ENCODE measurements around the gene CTPS2.

GRCh38 chrX:16696956-16697355, 15.5 kb downstream of the CTPS2 start:
- TF ChIP-seq EZH2phosphoT487 (IDR thresholded peaks at IDR 0.05; ENCODE audit: borderline replicate concordance) = no peak
- TF ChIP-seq CEBPB (IDR thresholded peaks at IDR 0.05; ENCODE audit: low read depth) = no peak
- no peak for TF ChIP-seq CTCF (IDR thresholded peaks at IDR 0.05 in 2 of 3, conservative IDR thresholded peaks at IDR 0.05 in 1 of 3; ENCODE audit: borderline replicate concordance in 1 of 3, insufficient read depth in 1 of 3, low read depth in 2 of 3, low read length in 2 of 3)
- TF ChIP-seq, protein P1, sequence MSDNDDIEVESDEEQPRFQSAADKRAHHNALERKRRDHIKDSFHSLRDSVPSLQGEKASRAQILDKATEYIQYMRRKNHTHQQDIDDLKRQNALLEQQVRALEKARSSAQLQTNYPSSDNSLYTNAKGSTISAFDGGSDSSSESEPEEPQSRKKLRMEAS (IDR thresholded peaks at IDR 0.05) = no peak
- no peak for TF ChIP-seq POLR2A (IDR thresholded peaks at IDR 0.05; ENCODE audit: borderline replicate concordance, extremely low read depth, insufficient read depth, insufficient read length)
- no peak for TF ChIP-seq SIN3A (IDR thresholded peaks at IDR 0.05; ENCODE audit: low read depth)

Measured in HCT116 (cell line).